Naive thymus-derived CD4-positive, alpha-beta T cell (primary cell): ENCODE data around the gene ABI3BP. TPM values are rescaled to one million over a fixed set of nuclear protein-coding genes. Genes with fewer than 3 reads are reported as not detected.

Experiments used
- ATAC-seq: fragments of 150-1000 bp; cut with Tn5 transposase; 2 replicates; pipeline ENCODE4 v1.10.0; 2021; ENCODE audit warnings: mild to moderate bottlenecking, moderate library complexity
- CTCF ChIA-PET: fragments of 350-600 bp; sonication (Branson Sonifier 250); formaldehyde crosslinking; loops from one replicate; lab custom pipeline; 2021; ENCODE audit warnings: antibody characterized with exemption; lab: Charles Lee
- POLR2A ChIA-PET: fragments of 350-600 bp; sonication (Branson Sonifier 250); formaldehyde crosslinking; loops from one replicate; lab custom pipeline; 2021; ENCODE audit warnings: antibody characterized with exemption, inconsistent platforms; lab: Charles Lee
- DNase-seq, 9 donors: peaks; one replicate each; pipeline versions ENCODE4 v3.0.0 to v3.0.0-alpha.2; 2020 to 2022; ENCODE audit warnings: mixed read lengths in 1 of 9
- H3K27ac ChIP-seq: one replicate; pipeline ENCODE4 v1.7.0; 2013; ENCODE audit warnings: mild to moderate bottlenecking, low read depth, low read length, moderate library complexity
- H3K27me3 ChIP-seq, 2 donors: one replicate each; pipeline ENCODE4 v1.7.0; 2013; ENCODE audit warnings: low read length in 2 of 2, mild to moderate bottlenecking in 2 of 2, moderate library complexity in 2 of 2; ENCODE audit not compliant: control insufficient read depth in 2 of 2, insufficient read depth in 2 of 2
- H3K36me3 ChIP-seq, 3 experiments: 1 replicate in 2 of 3; 2 replicates in 1 of 3; pipeline ENCODE4 v1.7.0; 2013; ENCODE audit warnings: low read length in 3 of 3, mild to moderate bottlenecking in 3 of 3, moderate library complexity in 1 of 3; ENCODE audit not compliant: insufficient read depth in 3 of 3, control insufficient read depth in 2 of 3
- H3K4me1 ChIP-seq, 2 donors: one replicate each; pipeline ENCODE4 v1.7.0; 2013; ENCODE audit warnings: low read length in 2 of 2, mild to moderate bottlenecking in 2 of 2, moderate library complexity in 1 of 2; ENCODE audit not compliant: control insufficient read depth in 2 of 2, insufficient read depth in 2 of 2
- H3K4me3 ChIP-seq: 2 replicates; pipeline ENCODE4 v1.7.0; 2013; ENCODE audit warnings: mild to moderate bottlenecking, low read length
- H3K9me3 ChIP-seq, 3 experiments: 1 replicate in 2 of 3; 2 replicates in 1 of 3; pipeline ENCODE4 v1.7.0; 2013; ENCODE audit warnings: low read length in 3 of 3; ENCODE audit not compliant: control insufficient read depth in 2 of 3
- H3K27ac Mint-ChIP-seq, 9 donors: one replicate each; pipeline ENCODE4 v1.8.0; 2020 to 2022; ENCODE audit warnings: mixed read lengths in 9 of 9, mild to moderate bottlenecking in 8 of 9, moderate library complexity in 5 of 9, inconsistent platforms in 2 of 9
- H3K27me3 Mint-ChIP-seq, 5 donors: one replicate each; pipeline ENCODE4 v1.8.0; 2021 to 2022; ENCODE audit warnings: mixed read lengths in 5 of 5, mild to moderate bottlenecking in 1 of 5
- H3K36me3 Mint-ChIP-seq, 5 donors: one replicate each; pipeline ENCODE4 v1.8.0; 2020 to 2022; ENCODE audit warnings: mixed read lengths in 5 of 5, mild to moderate bottlenecking in 3 of 5, inconsistent platforms in 1 of 5
- H3K4me1 Mint-ChIP-seq, 7 donors: one replicate each; pipeline ENCODE4 v1.8.0; 2020 to 2022; ENCODE audit warnings: mixed read lengths in 7 of 7, mild to moderate bottlenecking in 3 of 7, inconsistent platforms in 1 of 7
- H3K4me3 Mint-ChIP-seq, 10 donors: one replicate each; pipeline ENCODE4 v1.8.0; 2020 to 2022; ENCODE audit warnings: mild to moderate bottlenecking in 10 of 10, mixed read lengths in 10 of 10, moderate library complexity in 6 of 10, inconsistent platforms in 2 of 10
- H3K9me3 Mint-ChIP-seq, 11 donors: one replicate each; pipeline ENCODE4 v1.8.0; 2020 to 2022; ENCODE audit warnings: mixed read lengths in 11 of 11, mild to moderate bottlenecking in 4 of 11, inconsistent platforms in 1 of 11, moderate library complexity in 1 of 11
- intact Hi-C, 2 donors: fragments of 100-400 bp; cut with micrococcal nuclease; formaldehyde crosslinking; loops; one replicate each; pipeline ENCODE4 v1.15.1; 2023
- polyA plus RNA-seq, 2 donors: library from polyadenylated mRNA; unstranded; fragments of 300-500 nt; fragmentation: Illumina TruSeq; gene quantifications; one replicate each; pipeline ENCODE4 v1.2.3, GENCODE V29; 2021
- total RNA-seq, 6 experiments: library from RNA in 5 of 6; stranded (reverse) in 5 of 6; gene quantifications; 1 replicate in 5 of 6; 2 replicates in 1 of 6; pipeline ENCODE4 v1.2.3 and lab custom pipeline; 2021 to 2026

ABI3BP gene
- total and polyA plus RNA-seq, 7 experiments from 2014 or later: not detected

GRCh38 chr3:100936931-100937330 lies 56.3 kb downstream of the ABI3BP start:
- Mint-ChIP-seq H3K9me3 (peaks cover 0 to 6% (median 0%) of the 10 kb centered on the region in 11 donors), H3K27ac (no peak overlapping the region), H3K4me3 (no peak overlapping the region), H3K4me1 (no peaks in the 10 kb centered on the region), H3K36me3 (no peaks in the 10 kb centered on the region), H3K27me3 (peaks cover 0 to 13% (median 5%) of the 10 kb centered on the region in 5 donors)
- Histone ChIP-seq H3K27ac (no peak overlapping the region), H3K27me3 (no peaks in the 10 kb centered on the region), H3K9me3 (no peaks in the 10 kb centered on the region), H3K4me3 (no peak overlapping the region), H3K36me3 (no peaks in the 10 kb centered on the region), H3K4me1 (no peaks in the 10 kb centered on the region)
- intact Hi-C loops: no loop called here
- DNase-seq: no peak
- no peak for ATAC-seq
- CTCF ChIA-PET: no interaction called here
- POLR2A ChIA-PET: no interaction called here

DNA sequence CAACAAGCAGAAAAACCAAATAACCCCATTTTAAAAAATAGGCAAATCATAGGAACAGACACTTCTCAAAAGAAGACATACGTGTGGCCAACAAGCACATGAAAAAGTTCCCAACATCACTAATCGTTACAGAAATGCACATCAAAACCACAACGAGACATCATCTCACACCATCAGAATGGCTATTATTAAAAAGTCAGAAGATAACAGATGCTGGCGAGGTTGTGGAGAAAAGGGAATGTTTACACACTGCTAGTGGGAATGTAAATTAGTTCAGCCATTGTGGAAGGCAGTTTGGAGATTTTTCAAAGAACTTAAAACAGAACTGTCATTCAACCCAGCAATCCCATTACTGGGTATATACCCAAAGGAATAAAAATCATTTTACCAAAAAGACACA lies 60.7 kb downstream of the ABI3BP start:
- DNase-seq (no peak), ATAC-seq (no peak)
- H3K9me3 Mint-ChIP-seq: peaks cover 0 to 6% (median 3%) of the 10 kb centered on the region in 11 donors
- H3K4me1 ChIP-seq: no peaks in the 10 kb centered on the region
- intact Hi-C loops: no loop called here
- no peaks in the 10 kb centered on the region for H3K27me3 ChIP-seq
- H3K27ac ChIP-seq: no peak overlapping the region
- no peaks in the 10 kb centered on the region for H3K36me3 Mint-ChIP-seq
- peaks cover 1 to 19% (median 4%) of the 10 kb centered on the region in 5 donors for H3K27me3 Mint-ChIP-seq
- H3K9me3 ChIP-seq: no peaks in the 10 kb centered on the region
- no peak overlapping the region for H3K27ac Mint-ChIP-seq
- no peaks in the 10 kb centered on the region for H3K4me1 Mint-ChIP-seq
- no peak overlapping the region for H3K4me3 ChIP-seq
- POLR2A ChIA-PET: no interaction called here
- CTCF ChIA-PET: no interaction called here
- H3K4me3 Mint-ChIP-seq: no peak overlapping the region
- H3K36me3 ChIP-seq: no peaks in the 10 kb centered on the region

DNA sequence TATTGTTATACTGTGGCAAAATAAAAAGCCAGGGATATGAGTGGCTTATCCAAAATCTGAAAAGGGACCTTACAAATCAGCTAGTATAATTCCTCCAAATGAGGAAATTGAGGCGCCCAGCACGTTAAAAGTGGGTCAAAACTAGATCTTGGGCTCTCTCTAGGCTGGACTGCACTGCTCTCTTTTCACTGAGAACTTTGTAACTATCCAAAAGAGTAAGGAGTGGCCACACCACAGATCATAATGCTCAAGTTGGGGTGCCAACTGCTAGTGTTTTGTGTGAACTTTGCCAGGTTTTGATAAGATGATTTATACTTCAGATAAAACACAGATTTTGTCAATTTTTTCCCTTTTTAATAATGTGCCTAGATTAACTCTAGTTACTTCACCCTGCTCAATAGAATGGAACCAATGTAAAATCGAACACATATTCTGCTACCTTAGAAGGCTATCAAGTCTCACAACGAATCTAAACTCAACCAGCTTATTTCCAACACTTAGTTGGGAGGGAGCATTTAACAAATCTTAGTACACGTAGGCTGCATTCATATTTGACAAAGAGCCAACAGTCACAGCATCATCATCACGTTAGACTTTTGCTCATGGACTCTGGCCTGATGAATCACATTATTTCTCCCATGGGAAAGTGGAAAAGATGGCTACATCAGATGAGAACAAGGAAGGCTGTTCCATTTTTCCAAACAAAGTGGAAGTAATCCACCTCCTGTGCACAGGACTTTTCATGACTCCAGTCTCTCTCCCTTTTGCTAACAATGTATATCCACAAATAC lies 64.4 kb downstream of the ABI3BP start:
- no peaks in the 10 kb centered on the region for H3K36me3 ChIP-seq
- peaks cover 1 to 21% (median 5%) of the 10 kb centered on the region in 5 donors for H3K27me3 Mint-ChIP-seq
- no peaks in the 10 kb centered on the region for H3K27me3 ChIP-seq
- no peaks in the 10 kb centered on the region for H3K36me3 Mint-ChIP-seq
- CTCF ChIA-PET: no interaction called here
- H3K4me3 ChIP-seq: no peak overlapping the region
- H3K4me1 ChIP-seq: no peaks in the 10 kb centered on the region
- intact Hi-C loops: no loop called here
- POLR2A ChIA-PET: interaction anchor here (0.6 kb wide), 1 partner anchor 442 kb away, joined by 3 read pairs; no protein-coding TSS in a partner anchor
- peaks cover 0 to 4% (median 0%) of the 10 kb centered on the region in 11 donors for H3K9me3 Mint-ChIP-seq
- H3K27ac ChIP-seq: no peak overlapping the region
- no peak for DNase-seq
- no peak for ATAC-seq
- no peaks in the 10 kb centered on the region for H3K4me1 Mint-ChIP-seq
- no peaks in the 10 kb centered on the region for H3K9me3 ChIP-seq
- H3K4me3 Mint-ChIP-seq: no peak overlapping the region
- no peak overlapping the region for H3K27ac Mint-ChIP-seq

- H3K4me1 ChIP-seq: no peaks in the 10 kb centered on the region
- Mint-ChIP-seq H3K9me3 (peaks cover 0 to 4% (median 0%) of the 10 kb centered on the region in 11 donors), H3K27ac (no peak overlapping the region), H3K36me3 (no peaks in the 10 kb centered on the region), H3K4me3 (no peak overlapping the region), H3K27me3 (peaks cover 3 to 32% (median 16%) of the 10 kb centered on the region in 5 donors), H3K4me1 (no peaks in the 10 kb centered on the region)
- H3K27me3 ChIP-seq: no peaks in the 10 kb centered on the region
- H3K27ac ChIP-seq: no peak overlapping the region
- ATAC-seq (no peak), DNase-seq (no peak)
- H3K4me3 ChIP-seq: no peak overlapping the region
- no peaks in the 10 kb centered on the region for H3K9me3 ChIP-seq
- ChIA-PET POLR2A (no interaction called here), CTCF (no interaction called here)
- H3K36me3 ChIP-seq: no peaks in the 10 kb centered on the region
- intact Hi-C loops: no loop called here
These were observed 65.4 kb downstream of the ABI3BP start for GRCh38 chr3:100927775-100928174.

- ChIA-PET POLR2A (no interaction called here), CTCF (no interaction called here)
- peaks cover 0 to 13% (median 9%) of the 10 kb centered on the region in 5 donors for H3K27me3 Mint-ChIP-seq
- no peaks in the 10 kb centered on the region for H3K4me1 Mint-ChIP-seq
- no peaks in the 10 kb centered on the region for H3K36me3 Mint-ChIP-seq
- no peak for DNase-seq
- Histone ChIP-seq H3K9me3 (no peaks in the 10 kb centered on the region), H3K36me3 (no peaks in the 10 kb centered on the region), H3K27ac (no peak overlapping the region), H3K27me3 (no peaks in the 10 kb centered on the region), H3K4me1 (no peaks in the 10 kb centered on the region), H3K4me3 (no peak overlapping the region)
- H3K27ac Mint-ChIP-seq: no peak overlapping the region
- H3K4me3 Mint-ChIP-seq: no peak overlapping the region
- intact Hi-C loops: no loop called here
- no peak for ATAC-seq
- H3K9me3 Mint-ChIP-seq: peaks cover 0 to 3% (median 0%) of the 10 kb centered on the region in 11 donors
These were observed 77.3 kb downstream of the ABI3BP start for GRCh38 chr3:100915706-100916495.

GRCh38 chr3:100913870-100914648 lies 79.2 kb downstream of the ABI3BP start:
- Histone ChIP-seq H3K36me3 (no peaks in the 10 kb centered on the region), H3K4me3 (no peak overlapping the region), H3K27ac (no peak overlapping the region), H3K4me1 (no peaks in the 10 kb centered on the region), H3K9me3 (no peaks in the 10 kb centered on the region), H3K27me3 (no peaks in the 10 kb centered on the region)
- ChIA-PET POLR2A (no interaction called here), CTCF (no interaction called here)
- DNase-seq (no peak), ATAC-seq (no peak)
- no peaks in the 10 kb centered on the region for H3K36me3 Mint-ChIP-seq
- peaks cover 7 to 11% (median 9%) of the 10 kb centered on the region in 5 donors for H3K27me3 Mint-ChIP-seq
- no peak overlapping the region for H3K4me3 Mint-ChIP-seq
- peaks cover 0 to 4% (median 0%) of the 10 kb centered on the region in 11 donors for H3K9me3 Mint-ChIP-seq
- intact Hi-C loops: no loop called here
- H3K4me1 Mint-ChIP-seq: no peaks in the 10 kb centered on the region
- H3K27ac Mint-ChIP-seq: no peak overlapping the region
